Measurements from ENCODE around the gene CREM.

DNA sequence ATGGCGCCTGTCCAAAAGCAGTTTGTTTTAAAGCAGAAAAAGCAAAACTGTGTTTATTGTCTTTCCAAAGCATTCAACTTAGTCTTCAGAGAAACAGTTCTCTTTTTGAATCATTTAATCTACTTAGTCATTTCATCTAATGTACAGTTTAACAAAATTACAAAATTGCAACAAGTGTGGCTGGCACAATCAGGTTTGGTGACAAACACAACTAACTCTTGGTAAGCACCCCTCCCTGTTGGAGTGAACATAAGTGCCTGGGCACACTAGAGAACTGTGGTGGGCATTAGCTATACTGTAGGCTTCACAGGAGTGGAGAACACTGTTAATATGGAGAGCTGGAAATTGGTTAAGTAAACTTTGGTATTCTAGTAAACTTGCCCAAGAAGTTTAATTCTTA lies 6.9 kb downstream of the CREM start:
- TF ChIP-seq EP300 (IDR thresholded peaks at IDR 0.05; ENCODE audit: borderline replicate concordance in 1 of 2, low read depth in 1 of 2, low read length in 1 of 2) (no peak), YY1 (IDR thresholded peaks at IDR 0.05; ENCODE audit: low read depth) (no peak)
- TF ChIP-seq, protein P1, sequence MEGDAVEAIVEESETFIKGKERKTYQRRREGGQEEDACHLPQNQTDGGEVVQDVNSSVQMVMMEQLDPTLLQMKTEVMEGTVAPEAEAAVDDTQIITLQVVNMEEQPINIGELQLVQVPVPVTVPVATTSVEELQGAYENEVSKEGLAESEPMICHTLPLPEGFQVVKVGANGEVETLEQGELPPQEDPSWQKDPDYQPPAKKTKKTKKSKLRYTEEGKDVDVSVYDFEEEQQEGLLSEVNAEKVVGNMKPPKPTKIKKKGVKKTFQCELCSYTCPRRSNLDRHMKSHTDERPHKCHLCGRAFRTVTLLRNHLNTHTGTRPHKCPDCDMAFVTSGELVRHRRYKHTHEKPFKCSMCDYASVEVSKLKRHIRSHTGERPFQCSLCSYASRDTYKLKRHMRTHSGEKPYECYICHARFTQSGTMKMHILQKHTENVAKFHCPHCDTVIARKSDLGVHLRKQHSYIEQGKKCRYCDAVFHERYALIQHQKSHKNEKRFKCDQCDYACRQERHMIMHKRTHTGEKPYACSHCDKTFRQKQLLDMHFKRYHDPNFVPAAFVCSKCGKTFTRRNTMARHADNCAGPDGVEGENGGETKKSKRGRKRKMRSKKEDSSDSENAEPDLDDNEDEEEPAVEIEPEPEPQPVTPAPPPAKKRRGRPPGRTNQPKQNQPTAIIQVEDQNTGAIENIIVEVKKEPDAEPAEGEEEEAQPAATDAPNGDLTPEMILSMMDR (IDR thresholded peaks at IDR 0.05): no peak
